Loucy (cell line): Measurements from ENCODE around the gene DOCK9.

Experiments used
- EZH2phosphoT487 ChIP-seq: fragments of 200-600 bp; IDR thresholded peaks from 2 replicates; pipeline ENCODE4 v1.6.1; 2018; ENCODE audit warnings: antibody characterized with exemption, mild to moderate bottlenecking, moderate library complexity, borderline replicate concordance
- TF ChIP-seq, protein P1 (sequence below): fragments of 200-600 bp; sonication (generic); conservative IDR thresholded peaks from 2 replicates; pipeline ENCODE4 v1.5.1; 2014; ENCODE audit warnings: mild to moderate bottlenecking, antibody characterized with exemption, low read length

DNA sequence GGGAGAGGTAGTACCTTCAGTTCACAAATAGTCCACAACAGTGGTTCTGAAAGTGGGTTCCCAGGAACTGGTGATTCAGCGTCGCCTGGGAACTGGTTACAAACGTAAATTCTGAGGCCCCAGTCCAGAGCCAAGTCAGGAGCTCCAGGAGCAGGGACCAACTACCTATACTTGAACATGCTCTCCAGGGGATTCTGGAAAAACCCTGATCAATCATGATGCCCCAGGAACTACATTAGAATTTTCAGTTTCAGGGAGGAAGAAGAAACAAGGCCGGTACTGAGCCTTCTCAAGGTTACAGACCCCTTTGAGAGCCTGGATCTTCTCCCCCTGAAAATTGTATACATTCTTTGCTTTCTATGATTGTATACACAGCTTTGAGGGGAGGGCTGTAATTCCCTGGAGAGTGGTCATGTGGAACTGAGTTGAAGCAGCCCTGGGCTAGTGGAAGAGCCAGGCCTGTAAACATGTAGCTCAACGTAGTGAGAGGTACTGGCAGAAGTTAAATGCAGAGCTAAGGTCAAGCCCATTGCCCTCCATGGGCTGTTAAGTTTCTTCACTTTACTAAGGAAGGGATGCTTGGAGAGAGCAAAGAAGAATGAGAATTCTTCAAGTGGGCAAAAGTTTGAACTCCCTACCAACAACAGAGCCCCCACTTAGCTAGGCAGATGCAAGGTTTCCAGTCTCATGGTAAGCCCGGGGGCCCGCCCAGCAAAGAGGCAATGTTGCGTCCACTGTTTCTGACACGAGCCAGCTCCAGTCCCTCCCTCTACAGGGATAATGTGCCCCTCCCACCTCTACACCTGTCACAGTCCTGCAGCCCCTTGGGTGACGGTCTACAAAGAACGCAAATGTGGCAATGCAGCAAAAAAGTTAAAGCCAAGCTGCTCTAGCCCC, 17.0 kb downstream of the DOCK9 start:
- TF ChIP-seq, protein P1, sequence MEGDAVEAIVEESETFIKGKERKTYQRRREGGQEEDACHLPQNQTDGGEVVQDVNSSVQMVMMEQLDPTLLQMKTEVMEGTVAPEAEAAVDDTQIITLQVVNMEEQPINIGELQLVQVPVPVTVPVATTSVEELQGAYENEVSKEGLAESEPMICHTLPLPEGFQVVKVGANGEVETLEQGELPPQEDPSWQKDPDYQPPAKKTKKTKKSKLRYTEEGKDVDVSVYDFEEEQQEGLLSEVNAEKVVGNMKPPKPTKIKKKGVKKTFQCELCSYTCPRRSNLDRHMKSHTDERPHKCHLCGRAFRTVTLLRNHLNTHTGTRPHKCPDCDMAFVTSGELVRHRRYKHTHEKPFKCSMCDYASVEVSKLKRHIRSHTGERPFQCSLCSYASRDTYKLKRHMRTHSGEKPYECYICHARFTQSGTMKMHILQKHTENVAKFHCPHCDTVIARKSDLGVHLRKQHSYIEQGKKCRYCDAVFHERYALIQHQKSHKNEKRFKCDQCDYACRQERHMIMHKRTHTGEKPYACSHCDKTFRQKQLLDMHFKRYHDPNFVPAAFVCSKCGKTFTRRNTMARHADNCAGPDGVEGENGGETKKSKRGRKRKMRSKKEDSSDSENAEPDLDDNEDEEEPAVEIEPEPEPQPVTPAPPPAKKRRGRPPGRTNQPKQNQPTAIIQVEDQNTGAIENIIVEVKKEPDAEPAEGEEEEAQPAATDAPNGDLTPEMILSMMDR = no peak
- TF ChIP-seq EZH2phosphoT487 = no peak
